AG04449 (cell line): ENCODE results near the gene BEND3.
"Not testable (repeated sequence)": the region's sequence is repeated elsewhere in the genome, so short reads cannot be mapped to it uniquely, and the experiment has no call there.

Source experiments
- CTCF ChIA-PET: fragments of 350-600 bp; formaldehyde crosslinking; extraction: SDS; loops from one replicate; lab custom pipeline; 2021; ENCODE audit warnings: antibody characterized with exemption; lab: Yijun Ruan, JAX
- POLR2A ChIA-PET: fragments of 400-600, 350-600 bp; formaldehyde crosslinking; extraction: SDS; loops from one replicate; lab custom pipeline; 2020; ENCODE audit warnings: antibody characterized with exemption, inconsistent platforms; lab: Yijun Ruan, JAX
- DNase-seq: peaks from one replicate; pipeline ENCODE4 v3.0.0-alpha.2; 2010; ENCODE audit warnings: low read depth, low spot score
- H3K4me3 ChIP-seq: 2 replicates; pipeline ENCODE4 v1.5.1; 2011; ENCODE audit warnings: low read depth, mild to moderate bottlenecking, control low read depth, low read length
- TF ChIP-seq, protein P1 (sequence below): IDR thresholded peaks from one replicate; pipeline ENCODE4 v1.5.1; 2011; ENCODE audit warnings: mild to moderate bottlenecking, moderate library complexity, low read length, control low read depth, inconsistent platforms; ENCODE audit not compliant: insufficient read depth; ENCODE audit errors: missing control alignments

BEND3 gene

DNA sequence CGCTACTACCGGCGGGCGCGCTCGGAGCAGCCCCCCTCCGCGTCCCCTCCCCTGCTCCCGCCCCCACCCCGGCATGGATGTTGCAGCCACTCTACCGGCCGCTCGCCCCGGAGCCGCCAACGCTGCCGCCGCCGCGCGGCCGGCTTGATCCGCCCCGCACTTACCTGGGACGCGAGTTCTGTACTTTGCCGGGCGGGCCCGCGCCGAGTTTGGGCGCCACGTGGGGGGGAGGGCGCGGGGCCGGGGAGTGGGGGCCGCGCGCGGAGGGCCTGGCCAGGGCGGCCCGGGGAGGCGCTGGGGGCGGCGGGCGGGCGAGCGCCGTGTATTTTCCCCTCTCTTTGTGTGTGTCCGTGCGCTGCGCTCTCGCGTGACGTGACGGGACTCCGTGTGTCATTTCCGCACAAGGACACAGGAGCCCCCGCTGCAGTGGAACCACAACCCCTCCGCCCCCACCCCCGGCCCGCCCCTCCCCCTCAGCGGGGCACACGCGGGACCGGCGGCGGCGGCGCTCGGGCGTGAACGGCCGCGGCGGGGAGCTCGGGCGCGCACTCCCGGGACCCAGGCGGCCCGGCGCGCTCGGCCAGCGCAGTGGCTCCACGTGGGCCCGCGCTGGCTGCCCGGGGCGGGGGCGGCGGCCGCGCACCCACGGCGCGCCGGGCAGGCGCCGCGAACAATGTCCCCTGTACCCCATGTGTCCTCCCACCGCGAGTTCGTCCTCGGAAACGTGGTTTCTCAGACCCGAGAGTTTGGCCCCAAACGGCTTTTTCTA, at the start of gene BEND3:
Gene BEND3, minus strand, starts transcription at position 590 of the 769 bp plus-strand sequence. CDS start 16,230 bp downstream, outside the sequence.
- DNase-seq = no peak
- POLR2A ChIA-PET = no interaction called here
- TF ChIP-seq, protein P1, sequence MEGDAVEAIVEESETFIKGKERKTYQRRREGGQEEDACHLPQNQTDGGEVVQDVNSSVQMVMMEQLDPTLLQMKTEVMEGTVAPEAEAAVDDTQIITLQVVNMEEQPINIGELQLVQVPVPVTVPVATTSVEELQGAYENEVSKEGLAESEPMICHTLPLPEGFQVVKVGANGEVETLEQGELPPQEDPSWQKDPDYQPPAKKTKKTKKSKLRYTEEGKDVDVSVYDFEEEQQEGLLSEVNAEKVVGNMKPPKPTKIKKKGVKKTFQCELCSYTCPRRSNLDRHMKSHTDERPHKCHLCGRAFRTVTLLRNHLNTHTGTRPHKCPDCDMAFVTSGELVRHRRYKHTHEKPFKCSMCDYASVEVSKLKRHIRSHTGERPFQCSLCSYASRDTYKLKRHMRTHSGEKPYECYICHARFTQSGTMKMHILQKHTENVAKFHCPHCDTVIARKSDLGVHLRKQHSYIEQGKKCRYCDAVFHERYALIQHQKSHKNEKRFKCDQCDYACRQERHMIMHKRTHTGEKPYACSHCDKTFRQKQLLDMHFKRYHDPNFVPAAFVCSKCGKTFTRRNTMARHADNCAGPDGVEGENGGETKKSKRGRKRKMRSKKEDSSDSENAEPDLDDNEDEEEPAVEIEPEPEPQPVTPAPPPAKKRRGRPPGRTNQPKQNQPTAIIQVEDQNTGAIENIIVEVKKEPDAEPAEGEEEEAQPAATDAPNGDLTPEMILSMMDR = no peak
- peak within 1 kb of the TSS; percentile 63 for H3K4me3 ChIP-seq
- CTCF ChIA-PET = interaction anchor here (0.5 to 2.7 kb wide), 9 partner anchors 10 to 205 kb away, joined by 3 to 10 read pairs (median 4); partner anchors contain the start of gene MTRES1

DNA sequence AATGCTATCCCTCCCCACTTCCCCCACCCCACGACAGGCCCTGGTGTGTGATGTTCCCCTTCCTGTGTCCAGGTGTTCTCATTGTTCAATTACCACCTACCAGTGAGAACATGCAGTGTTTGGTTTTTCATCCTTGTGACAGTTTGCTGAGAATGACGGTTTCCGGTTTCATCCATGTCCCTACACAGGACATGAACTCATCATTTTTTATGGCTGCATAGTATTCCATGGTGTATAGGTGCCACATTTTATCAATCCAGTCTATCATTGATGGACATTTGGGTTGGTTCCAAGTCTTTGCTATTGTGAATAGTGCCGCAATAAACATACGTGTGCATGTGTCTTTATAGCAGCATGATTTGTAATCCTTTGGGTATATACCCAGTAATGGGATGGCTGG, 49.0 kb upstream of the BEND3 start:
- POLR2A ChIA-PET, DNase-seq, H3K4me3 ChIP-seq, CTCF ChIA-PET: not testable (repeated sequence)

DNA sequence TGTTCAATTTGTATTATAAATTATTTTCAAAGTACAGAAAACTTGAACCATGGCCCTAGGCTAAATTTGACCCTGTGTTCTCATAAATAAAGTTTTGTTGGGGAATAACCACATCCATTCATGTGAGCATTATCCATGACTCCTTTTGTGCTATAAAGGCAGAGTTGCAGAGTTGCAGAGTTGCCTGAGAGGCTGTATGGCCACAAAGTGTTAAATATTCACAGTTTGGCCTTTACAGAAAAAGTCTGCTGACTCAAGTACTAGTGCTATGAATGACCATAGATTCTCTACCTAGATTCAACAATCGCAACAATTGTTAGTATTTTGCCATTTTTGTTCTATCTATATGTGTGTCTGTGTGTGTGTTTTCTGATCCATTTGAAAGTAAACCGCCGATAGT, 46.2 kb upstream of the BEND3 start:
- TF ChIP-seq, protein P1 = no peak
- POLR2A ChIA-PET = no interaction called here
- CTCF ChIA-PET = no interaction called here
- H3K4me3 ChIP-seq = no peak overlapping the region
- DNase-seq = no peak

DNA sequence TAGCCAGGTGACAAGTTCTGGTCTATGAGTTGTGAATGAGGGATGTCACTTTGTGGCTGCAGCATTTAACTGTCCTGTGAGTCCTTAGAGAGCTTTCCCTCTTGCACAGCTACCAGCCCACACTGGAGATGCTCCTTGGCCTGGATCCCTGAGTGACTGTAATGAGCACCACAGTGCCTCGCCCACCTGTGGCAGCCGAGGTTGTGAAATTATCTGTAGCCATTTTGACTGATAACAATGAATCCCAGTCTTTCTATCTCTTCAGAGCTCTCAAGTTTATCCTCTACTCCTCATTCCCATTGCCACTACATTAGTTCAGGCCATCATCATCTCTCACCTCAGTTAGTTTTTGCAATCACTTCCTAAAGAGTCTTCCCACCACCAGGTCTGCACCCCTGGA, 41.3 kb upstream of the BEND3 start:
- no peak overlapping the region for H3K4me3 ChIP-seq
- DNase-seq = no peak
- POLR2A ChIA-PET = no interaction called here
- CTCF ChIA-PET = no interaction called here
- TF ChIP-seq, protein P1 = no peak

DNA sequence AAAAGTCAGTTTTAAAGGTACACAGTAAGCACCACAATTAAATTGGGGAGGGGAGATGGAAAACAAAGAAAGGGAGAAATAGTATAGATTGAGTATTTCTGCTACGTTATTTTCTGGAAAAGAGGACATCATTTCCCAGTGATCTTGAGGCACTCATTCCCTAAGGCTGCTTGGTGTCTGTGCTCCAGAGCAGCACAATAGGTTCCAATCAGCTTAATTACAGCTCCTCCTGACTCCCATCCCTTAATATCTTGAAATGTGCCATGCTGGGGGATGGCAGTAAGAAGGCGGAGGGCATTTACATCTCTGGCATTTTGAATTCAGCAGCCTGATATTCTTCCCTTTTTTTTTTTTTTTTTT, 39.5 kb upstream of the BEND3 start:
- POLR2A ChIA-PET = no interaction called here
- no peak overlapping the region for H3K4me3 ChIP-seq
- TF ChIP-seq, protein P1 = no peak
- CTCF ChIA-PET = interaction anchor here (1.2 kb wide), 1 partner anchor 14 kb away, joined by 3 read pairs; no protein-coding TSS in a partner anchor
- DNase-seq = no peak

DNA sequence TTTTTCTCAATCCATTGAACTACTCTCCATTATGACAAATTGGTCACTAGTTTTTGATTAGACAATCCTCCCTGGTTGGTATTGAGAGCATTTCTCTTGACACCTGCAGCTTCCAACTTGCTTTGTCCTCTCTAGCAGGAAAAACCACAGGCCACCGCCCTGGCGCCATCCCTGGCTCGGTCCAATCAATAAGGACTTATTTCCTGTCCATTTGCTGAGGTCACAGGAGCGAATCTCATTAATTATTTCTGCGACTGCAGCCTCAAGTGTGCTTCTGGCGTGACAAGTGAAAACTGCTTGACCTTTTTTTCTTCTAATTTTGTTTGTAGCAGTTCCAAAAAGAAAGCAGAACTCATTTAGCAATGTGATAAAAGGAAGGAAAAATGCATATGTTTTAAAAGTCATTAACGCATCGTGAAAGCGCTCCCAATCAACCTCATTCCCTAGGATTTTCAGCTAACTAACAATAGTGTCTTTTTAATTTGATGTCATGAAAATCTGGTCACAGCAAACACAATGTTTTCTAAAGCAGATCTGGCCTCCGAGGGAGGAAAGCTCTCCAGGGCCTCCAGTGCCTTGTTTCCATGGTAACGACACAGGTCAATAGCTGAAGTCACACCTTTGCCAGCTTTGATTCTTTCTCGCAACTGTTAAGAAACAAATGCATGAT, 39.0 kb upstream of the BEND3 start:
- CTCF ChIA-PET = interaction anchor here (1.2 kb wide), 1 partner anchor 13 kb away, joined by 3 read pairs; no protein-coding TSS in a partner anchor

More for the DNA sequence above, 39.0 kb upstream of the BEND3 start:
- DNase-seq = no peak
- TF ChIP-seq, protein P1 = no peak
- POLR2A ChIA-PET = no interaction called here
- H3K4me3 ChIP-seq = no peak overlapping the region
